Kidney (tissue), 14 donors: ENCODE measurements around the gene SGSH. TPM values are rescaled to one million over a fixed set of nuclear protein-coding genes. Genes with fewer than 3 reads are reported as not detected.

Experiments
- DNase-seq, 5 donors: peaks; one replicate each; pipeline ENCODE4 v3.0.0-alpha.2; 2013 to 2020
- FAIRE-seq: peaks from 2 replicates; lab custom pipeline; 2012; peaks lifted over from hg19 to GRCh38; lab: Jason Lieb, UNC
- H3K27ac ChIP-seq, 2 donors: one replicate each; pipeline ENCODE4 v1.7.0; 2013; ENCODE audit warnings: low read depth in 2 of 2, low read length in 2 of 2, inconsistent platforms in 1 of 2
- H3K27me3 ChIP-seq: one replicate; pipeline ENCODE4 v1.7.1; 2013; ENCODE audit warnings: low read length, inconsistent platforms; ENCODE audit not compliant: control insufficient read depth, insufficient read depth
- H3K36me3 ChIP-seq, 3 donors: one replicate each; pipeline versions ENCODE4 v1.7.0 to v1.7.1; 2013; ENCODE audit warnings: low read length in 3 of 3, control low read depth in 1 of 3, inconsistent platforms in 1 of 3; ENCODE audit not compliant: insufficient read depth in 3 of 3, control insufficient read depth in 2 of 3
- H3K4me1 ChIP-seq, 3 donors: one replicate each; pipeline versions ENCODE4 v1.7.0 to v1.7.1; 2013; ENCODE audit warnings: low read length in 3 of 3, inconsistent platforms in 1 of 3, low read depth in 1 of 3; ENCODE audit not compliant: control insufficient read depth in 2 of 3, insufficient read depth in 2 of 3
- H3K4me3 ChIP-seq, 3 donors: one replicate each; pipeline versions ENCODE4 v1.7.0 to v1.8.1; 2013; ENCODE audit warnings: low read length in 3 of 3, control low read depth in 1 of 3, inconsistent platforms in 1 of 3
- H3K9ac ChIP-seq, 3 donors: one replicate each; pipeline versions ENCODE4 v1.7.0 to v1.7.1; 2013; ENCODE audit warnings: low read length in 3 of 3, control low read depth in 1 of 3, inconsistent platforms in 1 of 3
- H3K9me3 ChIP-seq, 3 donors: one replicate each; pipeline versions ENCODE4 v1.7.0 to v1.7.1; 2013; ENCODE audit warnings: low read length in 3 of 3, control low read depth in 1 of 3, inconsistent platforms in 1 of 3; ENCODE audit not compliant: control insufficient read depth in 2 of 3, insufficient read depth in 1 of 3
- CTCF ChIP-seq: IDR thresholded peaks from 3 replicates; pipeline ENCODE4 v1.5.1; 2012; ENCODE audit warnings: mild to moderate bottlenecking, moderate library complexity, borderline replicate concordance; ENCODE audit not compliant: insufficient read depth; ENCODE audit errors: extremely low read depth
- intact Hi-C: fragments of 100-400 bp; cut with DNase I; formaldehyde crosslinking; loops from one replicate; pipeline ENCODE4 v1.11.1; 2022
- polyA plus RNA-seq: library from polyadenylated mRNA; stranded (reverse); fragments of 350-450 nt; fragmentation: Illumina TruSeq; extraction: RNeasy Lipid Tissue Mini Kit (QIAGEN cat#74804); gene quantifications from one replicate; pipeline ENCODE4 v1.2.3, GENCODE V29; 2014; ENCODE audit warnings: low read depth, low replicate concordance; ENCODE audit not compliant: insufficient read depth
- total RNA-seq: library from RNA; stranded (reverse); fragmentation: NEBNext Ultra II Directional; extraction: Animal tissue kit (Norgen Biotek cat#: 25700); gene quantifications from one replicate; pipeline ENCODE4 v1.2.1, GENCODE V29; 2021
- donor health status: control.
- donor health status: control.
- donor health status: control.
- donor health status: control.
- donor health status: control.
- donor health status: DM: yes; HTN: yes; CAD: no.
- donor health status: Normal renal cell carcinoma (clear cell type).

SGSH gene
- total and polyA plus RNA-seq, 2 donors from 2014 or later = 25.9 to 63.2 TPM

GRCh38 chr17:80263253-80264204 lies 43.4 kb upstream of the SGSH start:
- Histone ChIP-seq H3K27ac (peak overlapping the region; percentile 81 to 88), H3K27me3 (no peaks in the 10 kb centered on the region), H3K4me3 (peak overlapping the region; percentile 33 to 88 (median 82)), H3K4me1 (peaks cover 0 to 31% (median 22%) of the 10 kb centered on the region in 3 donors), H3K9ac (peak overlapping the region; percentile 15 to 78 (median 72)), H3K9me3 (no peaks in the 10 kb centered on the region), H3K36me3 (peaks cover 0 to 7% (median 2%) of the 10 kb centered on the region in 3 donors)
- DNase-seq = peak; percentile 93 to 97 (median 96)
- no peak for TF ChIP-seq CTCF
- peak; percentile 35 for FAIRE-seq
- intact Hi-C loops = no loop called here

GRCh38 chr17:80262775-80263244 lies 42.7 kb upstream of the SGSH start:
- Histone ChIP-seq H3K9ac (peak overlapping the region in 2 of 3 donors; percentile 26 to 29), H3K27ac (peak overlapping the region; percentile 81 to 88), H3K36me3 (peaks cover 0 to 2% (median 0%) of the 10 kb centered on the region in 3 donors), H3K4me1 (peaks cover 0 to 31% (median 22%) of the 10 kb centered on the region in 3 donors), H3K27me3 (no peaks in the 10 kb centered on the region), H3K9me3 (no peaks in the 10 kb centered on the region), H3K4me3 (peak overlapping the region in 1 of 3 donors; percentile 88)
- DNase-seq = no peak
- no peak for FAIRE-seq
- no peak for TF ChIP-seq CTCF
- intact Hi-C loops = no loop called here

- FAIRE-seq (no peak), DNase-seq (no peak)
- Histone ChIP-seq H3K4me1 (peaks cover 0 to 31% (median 22%) of the 10 kb centered on the region in 3 donors), H3K9me3 (no peaks in the 10 kb centered on the region), H3K36me3 (peaks cover 0 to 2% (median 0%) of the 10 kb centered on the region in 3 donors), H3K27me3 (no peaks in the 10 kb centered on the region), H3K27ac (peak overlapping the region; percentile 88 to 97), H3K4me3 (peak overlapping the region in 1 of 3 donors; percentile 88), H3K9ac (peak overlapping the region in 1 of 3 donors; percentile 81)
- TF ChIP-seq CTCF = no peak
- intact Hi-C loops = no loop called here
These were observed 42.2 kb upstream of the SGSH start for GRCh38 chr17:80262291-80262690.
